Measurements from ENCODE around the gene PKP4.
"Not testable (repeated sequence)": the region's sequence is repeated elsewhere in the genome, so short reads cannot be mapped to it uniquely, and the experiment has no call there.

PKP4 gene

DNA sequence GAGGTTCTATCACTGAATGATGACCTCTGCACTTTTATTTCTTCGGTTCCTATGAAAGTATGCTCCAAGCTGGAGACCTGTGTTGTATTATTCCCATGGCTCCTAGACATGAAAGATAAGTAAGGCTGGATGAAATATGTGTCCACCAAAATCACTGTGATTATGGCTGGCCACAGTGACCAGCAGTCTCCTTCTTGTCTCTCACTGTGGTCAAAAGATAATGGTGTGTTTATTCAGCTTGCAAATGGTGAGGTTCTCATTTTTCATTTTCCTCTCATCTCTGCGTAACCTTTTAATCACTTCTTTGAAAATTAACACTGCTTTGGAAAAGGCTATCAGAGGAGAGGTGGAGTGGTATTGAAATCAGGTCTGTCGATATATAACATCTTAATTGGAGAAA is 230.6 kb downstream of the PKP4 start:
- H3K36me3 ChIP-seq (ENCODE audit: control insufficient read depth, insufficient read depth, low read length): no peaks in the 10 kb centered on the region
- no peak overlapping the region for H3K27ac ChIP-seq (ENCODE audit: low read depth, low read length)
- H3K9me3 ChIP-seq (ENCODE audit: control insufficient read depth, insufficient read depth, low read depth, low read length): no peaks in the 10 kb centered on the region
- H3K4me1 ChIP-seq (ENCODE audit: control insufficient read depth, insufficient read depth, low read length): 0 out of 2 replicates have a peak, but pooled peaks cover 2% of the 10 kb centered on the region
- H3K4me3 ChIP-seq (ENCODE audit: low read depth, low read length): no peak overlapping the region
- H3K27me3 ChIP-seq (ENCODE audit: control insufficient read depth, insufficient read depth, low read length): no peaks in the 10 kb centered on the region
- no peak overlapping the region for H3K9ac ChIP-seq (ENCODE audit: low read length)

- Histone ChIP-seq H3K27me3 (ENCODE audit: control insufficient read depth, insufficient read depth, low read length) (no peaks in the 10 kb centered on the region), H3K27ac (ENCODE audit: low read depth, low read length) (no peak overlapping the region), H3K9me3 (ENCODE audit: control insufficient read depth, insufficient read depth, low read depth, low read length) (no peaks in the 10 kb centered on the region), H3K4me3 (ENCODE audit: low read depth, low read length) (no peak overlapping the region), H3K36me3 (ENCODE audit: control insufficient read depth, insufficient read depth, low read length) (no peaks in the 10 kb centered on the region), H3K9ac (ENCODE audit: low read length) (no peak overlapping the region), H3K4me1 (ENCODE audit: control insufficient read depth, insufficient read depth, low read length) (0 out of 2 replicates have a peak, but pooled peaks cover 2% of the 10 kb centered on the region)
Measured at GRCh38 chr2:158688721-158689120, 232.0 kb downstream of the PKP4 start.

GRCh38 chr2:158689391-158689790 is 232.6 kb downstream of the PKP4 start:
- Histone ChIP-seq H3K9me3 (ENCODE audit: control insufficient read depth, insufficient read depth, low read depth, low read length) (no peaks in the 10 kb centered on the region), H3K9ac (ENCODE audit: low read length) (no peak overlapping the region), H3K4me1 (ENCODE audit: control insufficient read depth, insufficient read depth, low read length) (0 out of 2 replicates have a peak, but pooled peaks cover 2% of the 10 kb centered on the region), H3K4me3 (ENCODE audit: low read depth, low read length) (no peak overlapping the region), H3K36me3 (ENCODE audit: control insufficient read depth, insufficient read depth, low read length) (no peaks in the 10 kb centered on the region), H3K27me3 (ENCODE audit: control insufficient read depth, insufficient read depth, low read length) (no peaks in the 10 kb centered on the region), H3K27ac (ENCODE audit: low read depth, low read length) (no peak overlapping the region)

- Histone ChIP-seq H3K9ac (ENCODE audit: low read length) (no peak overlapping the region), H3K27ac (ENCODE audit: low read depth, low read length) (no peak overlapping the region), H3K4me1 (ENCODE audit: control insufficient read depth, insufficient read depth, low read length) (0 out of 2 replicates have a peak, but pooled peaks cover 2% of the 10 kb centered on the region), H3K27me3 (ENCODE audit: control insufficient read depth, insufficient read depth, low read length) (no peaks in the 10 kb centered on the region), H3K4me3 (ENCODE audit: low read depth, low read length) (no peak overlapping the region), H3K36me3 (ENCODE audit: control insufficient read depth, insufficient read depth, low read length) (no peaks in the 10 kb centered on the region), H3K9me3 (ENCODE audit: control insufficient read depth, insufficient read depth, low read depth, low read length) (no peaks in the 10 kb centered on the region)
Measured at GRCh38 chr2:158690823-158691222, 234.1 kb downstream of the PKP4 start.

DNA sequence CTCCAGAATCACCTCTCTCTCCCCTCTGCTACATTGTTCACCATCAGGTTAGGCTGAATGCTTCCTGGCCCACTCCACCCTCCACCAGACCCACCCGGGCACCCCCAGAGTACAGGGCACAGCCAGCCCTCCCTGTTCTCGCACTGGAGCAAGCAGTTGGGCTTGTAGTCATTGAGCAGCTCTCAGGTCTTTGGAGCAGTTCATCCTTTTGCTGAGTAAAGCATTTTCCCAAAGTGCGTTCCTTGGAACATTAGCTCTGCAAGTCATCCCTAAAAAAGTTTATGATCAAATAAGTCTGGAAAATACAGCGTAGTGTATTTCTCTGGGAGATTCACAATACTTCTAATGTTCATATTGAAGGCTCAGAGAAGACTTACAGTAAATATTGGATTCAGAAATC is 234.9 kb downstream of the PKP4 start:
- Histone ChIP-seq H3K4me3 (ENCODE audit: low read depth, low read length) (no peak overlapping the region), H3K36me3 (ENCODE audit: control insufficient read depth, insufficient read depth, low read length) (no peaks in the 10 kb centered on the region), H3K4me1 (ENCODE audit: control insufficient read depth, insufficient read depth, low read length) (0 out of 2 replicates have a peak, but pooled peaks cover 2% of the 10 kb centered on the region), H3K9ac (ENCODE audit: low read length) (no peak overlapping the region), H3K9me3 (ENCODE audit: control insufficient read depth, insufficient read depth, low read depth, low read length) (peaks cover 3% of the 10 kb centered on the region; the same call in 1 of the 2 replicates), H3K27me3 (ENCODE audit: control insufficient read depth, insufficient read depth, low read length) (no peaks in the 10 kb centered on the region), H3K27ac (ENCODE audit: low read depth, low read length) (no peak overlapping the region)

DNA sequence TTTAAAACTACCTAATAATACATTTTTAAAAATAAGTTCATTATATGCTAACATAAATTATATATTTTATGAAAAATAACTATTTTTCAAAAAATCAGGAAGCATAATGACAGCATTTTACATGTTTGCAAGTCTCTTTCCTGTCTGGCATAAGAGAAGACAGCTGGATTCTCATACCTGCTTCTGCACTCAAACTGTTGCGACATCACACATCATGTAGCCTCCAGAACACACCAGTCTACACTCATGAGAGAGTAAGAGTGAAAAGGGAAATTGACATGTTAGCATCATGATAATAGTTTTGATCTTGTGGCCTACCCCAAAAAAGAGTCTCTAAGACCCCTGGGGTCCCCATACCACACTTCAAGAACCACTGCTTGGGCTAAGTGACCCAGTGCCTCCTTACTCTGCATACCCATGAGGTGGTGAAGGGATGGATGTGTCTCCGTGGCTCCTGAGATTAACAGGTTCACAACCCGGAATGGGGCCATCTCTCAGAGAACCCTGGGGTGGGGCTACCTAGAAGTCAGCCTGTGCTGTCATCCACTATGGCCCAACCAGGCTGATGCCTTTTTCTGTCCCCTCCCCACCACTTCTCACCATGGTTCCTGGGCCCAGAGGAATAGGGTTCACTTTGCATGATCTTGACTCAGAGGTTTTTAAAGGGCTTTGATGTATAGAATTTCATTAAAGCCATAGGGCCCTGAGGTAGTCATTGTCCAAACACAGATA is 235.8 kb downstream of the PKP4 start:
- no peaks in the 10 kb centered on the region for H3K36me3 ChIP-seq (ENCODE audit: control insufficient read depth, insufficient read depth, low read length)
- no peaks in the 10 kb centered on the region for H3K27me3 ChIP-seq (ENCODE audit: control insufficient read depth, insufficient read depth, low read length)
- no peak overlapping the region for H3K9ac ChIP-seq (ENCODE audit: low read length)
- H3K27ac ChIP-seq (ENCODE audit: low read depth, low read length): no peak overlapping the region
- no peak overlapping the region for H3K4me3 ChIP-seq (ENCODE audit: low read depth, low read length)
- H3K4me1 ChIP-seq (ENCODE audit: control insufficient read depth, insufficient read depth, low read length): 0 out of 2 replicates have a peak, but pooled peaks cover 2% of the 10 kb centered on the region
- H3K9me3 ChIP-seq (ENCODE audit: control insufficient read depth, insufficient read depth, low read depth, low read length): peaks cover 6% of the 10 kb centered on the region; the same call in 1 of the 2 replicates

GRCh38 chr2:158693476-158693875 is 236.7 kb downstream of the PKP4 start:
- H3K4me1 ChIP-seq (ENCODE audit: control insufficient read depth, insufficient read depth, low read length): 0 out of 2 replicates have a peak, but pooled peaks cover 2% of the 10 kb centered on the region
- no peak overlapping the region for H3K4me3 ChIP-seq (ENCODE audit: low read depth, low read length)
- no peak overlapping the region for H3K27ac ChIP-seq (ENCODE audit: low read depth, low read length)
- H3K9me3 ChIP-seq (ENCODE audit: control insufficient read depth, insufficient read depth, low read depth, low read length): peaks cover 6% of the 10 kb centered on the region; the same call in 1 of the 2 replicates
- H3K27me3 ChIP-seq (ENCODE audit: control insufficient read depth, insufficient read depth, low read length): no peaks in the 10 kb centered on the region
- no peak overlapping the region for H3K9ac ChIP-seq (ENCODE audit: low read length)
- no peaks in the 10 kb centered on the region for H3K36me3 ChIP-seq (ENCODE audit: control insufficient read depth, insufficient read depth, low read length)

- Histone ChIP-seq H3K27me3 (ENCODE audit: control insufficient read depth, insufficient read depth, low read length) (no peaks in the 10 kb centered on the region), H3K4me3 (ENCODE audit: low read depth, low read length) (no peak overlapping the region), H3K36me3 (ENCODE audit: control insufficient read depth, insufficient read depth, low read length) (no peaks in the 10 kb centered on the region), H3K9ac (ENCODE audit: low read length) (no peak overlapping the region), H3K4me1 (ENCODE audit: control insufficient read depth, insufficient read depth, low read length) (no peaks in the 10 kb centered on the region), H3K27ac (ENCODE audit: low read depth, low read length) (no peak overlapping the region), H3K9me3 (ENCODE audit: control insufficient read depth, insufficient read depth, low read depth, low read length) (peaks cover 6% of the 10 kb centered on the region; the same call in 1 of the 2 replicates)
Measured at GRCh38 chr2:158695305-158695704, 238.6 kb downstream of the PKP4 start.

DNA sequence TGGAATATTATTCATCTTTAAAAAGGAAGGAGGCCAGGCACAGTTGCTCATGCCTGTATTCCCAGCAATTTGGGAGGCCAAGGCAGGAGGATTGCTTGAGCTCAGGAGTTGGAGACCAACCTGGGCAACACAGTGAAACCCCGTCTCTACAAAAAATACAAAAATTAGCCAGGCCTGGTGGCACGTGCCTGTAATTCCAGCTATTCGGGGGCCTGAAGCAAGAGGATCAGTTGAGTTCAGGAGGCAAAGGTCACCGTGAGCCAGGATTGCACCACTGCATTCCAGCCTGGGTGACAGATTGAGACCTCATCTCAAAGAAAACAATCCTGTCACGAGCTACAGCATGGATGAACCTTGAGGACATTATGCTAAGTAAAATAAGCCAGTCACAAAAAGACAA is 239.0 kb downstream of the PKP4 start:
- not testable (repeated sequence) for H3K9ac ChIP-seq (ENCODE audit: low read length); H3K27ac ChIP-seq (ENCODE audit: low read depth, low read length); H3K27me3 ChIP-seq (ENCODE audit: control insufficient read depth, insufficient read depth, low read length); H3K4me3 ChIP-seq (ENCODE audit: low read depth, low read length); H3K36me3 ChIP-seq (ENCODE audit: control insufficient read depth, insufficient read depth, low read length); H3K9me3 ChIP-seq (ENCODE audit: control insufficient read depth, insufficient read depth, low read depth, low read length); H3K4me1 ChIP-seq (ENCODE audit: control insufficient read depth, insufficient read depth, low read length)

DNA sequence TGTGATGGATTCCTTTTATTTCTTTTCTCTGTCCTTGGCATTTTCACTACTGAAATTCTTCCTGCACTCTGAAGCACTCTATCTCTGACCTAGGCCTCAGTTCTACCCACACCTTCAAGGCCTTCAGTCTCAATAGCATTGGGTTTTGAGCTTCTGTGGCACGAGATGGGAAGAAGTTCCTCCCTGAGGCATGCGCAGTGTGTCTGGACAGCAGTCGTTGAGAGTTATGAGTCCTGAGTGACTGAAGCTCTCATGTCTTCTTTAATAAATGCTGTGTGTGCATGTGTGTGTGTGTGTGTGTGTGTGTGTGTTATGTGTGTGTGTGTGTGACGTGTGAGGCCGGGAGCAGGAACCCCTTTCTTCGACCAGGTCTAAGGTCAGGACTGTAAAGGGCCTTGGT is 242.6 kb downstream of the PKP4 start:
- Histone ChIP-seq H3K4me1 (ENCODE audit: control insufficient read depth, insufficient read depth, low read length) (no peaks in the 10 kb centered on the region), H3K27me3 (ENCODE audit: control insufficient read depth, insufficient read depth, low read length) (no peaks in the 10 kb centered on the region), H3K4me3 (ENCODE audit: low read depth, low read length) (no peak overlapping the region), H3K9me3 (ENCODE audit: control insufficient read depth, insufficient read depth, low read depth, low read length) (peaks cover 6% of the 10 kb centered on the region; the same call in 1 of the 2 replicates), H3K36me3 (ENCODE audit: control insufficient read depth, insufficient read depth, low read length) (no peaks in the 10 kb centered on the region), H3K27ac (ENCODE audit: low read depth, low read length) (no peak overlapping the region), H3K9ac (ENCODE audit: low read length) (no peak overlapping the region)

DNA sequence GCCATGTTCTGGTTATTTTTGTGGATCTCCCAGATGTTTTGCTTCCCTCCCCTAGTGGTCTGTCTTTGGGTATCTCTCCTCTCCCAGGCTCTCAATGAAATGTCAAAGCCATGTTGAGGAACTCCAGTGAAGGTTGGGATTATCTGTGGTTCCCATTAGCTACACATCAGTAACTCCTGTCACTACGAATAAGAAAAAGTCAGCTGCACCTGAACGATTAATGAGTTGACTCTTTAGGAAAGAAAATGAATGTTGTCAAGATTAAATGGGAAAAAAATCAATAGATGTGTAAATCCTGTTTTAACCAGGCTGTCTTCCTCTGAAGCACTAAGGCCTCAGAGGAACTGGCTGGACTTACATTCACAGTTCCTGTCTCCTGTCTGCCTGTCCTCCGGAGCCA is 244.3 kb downstream of the PKP4 start:
- Histone ChIP-seq H3K27ac (ENCODE audit: low read depth, low read length) (no peak overlapping the region), H3K9ac (ENCODE audit: low read length) (no peak overlapping the region), H3K4me1 (ENCODE audit: control insufficient read depth, insufficient read depth, low read length) (no peaks in the 10 kb centered on the region), H3K4me3 (ENCODE audit: low read depth, low read length) (no peak overlapping the region), H3K9me3 (ENCODE audit: control insufficient read depth, insufficient read depth, low read depth, low read length) (peaks cover 6% of the 10 kb centered on the region; the same call in 1 of the 2 replicates), H3K36me3 (ENCODE audit: control insufficient read depth, insufficient read depth, low read length) (no peaks in the 10 kb centered on the region), H3K27me3 (ENCODE audit: control insufficient read depth, insufficient read depth, low read length) (no peaks in the 10 kb centered on the region)

All from HUES6 (cell line).